GDM1 (cell line): ENCODE measurements around the gene VAT1.
A peak's percentile ranks its signal among the peaks of the same experiment; 100 is the strongest.
"Not testable (repeated sequence)": the region's sequence is repeated elsewhere in the genome, so short reads cannot be mapped to it uniquely, and the experiment has no call there.

Experiments used
- DNase-seq: peaks from one replicate; lab custom pipeline; 2025; lab: John Stamatoyannopoulos, UW

VAT1 gene

DNA sequence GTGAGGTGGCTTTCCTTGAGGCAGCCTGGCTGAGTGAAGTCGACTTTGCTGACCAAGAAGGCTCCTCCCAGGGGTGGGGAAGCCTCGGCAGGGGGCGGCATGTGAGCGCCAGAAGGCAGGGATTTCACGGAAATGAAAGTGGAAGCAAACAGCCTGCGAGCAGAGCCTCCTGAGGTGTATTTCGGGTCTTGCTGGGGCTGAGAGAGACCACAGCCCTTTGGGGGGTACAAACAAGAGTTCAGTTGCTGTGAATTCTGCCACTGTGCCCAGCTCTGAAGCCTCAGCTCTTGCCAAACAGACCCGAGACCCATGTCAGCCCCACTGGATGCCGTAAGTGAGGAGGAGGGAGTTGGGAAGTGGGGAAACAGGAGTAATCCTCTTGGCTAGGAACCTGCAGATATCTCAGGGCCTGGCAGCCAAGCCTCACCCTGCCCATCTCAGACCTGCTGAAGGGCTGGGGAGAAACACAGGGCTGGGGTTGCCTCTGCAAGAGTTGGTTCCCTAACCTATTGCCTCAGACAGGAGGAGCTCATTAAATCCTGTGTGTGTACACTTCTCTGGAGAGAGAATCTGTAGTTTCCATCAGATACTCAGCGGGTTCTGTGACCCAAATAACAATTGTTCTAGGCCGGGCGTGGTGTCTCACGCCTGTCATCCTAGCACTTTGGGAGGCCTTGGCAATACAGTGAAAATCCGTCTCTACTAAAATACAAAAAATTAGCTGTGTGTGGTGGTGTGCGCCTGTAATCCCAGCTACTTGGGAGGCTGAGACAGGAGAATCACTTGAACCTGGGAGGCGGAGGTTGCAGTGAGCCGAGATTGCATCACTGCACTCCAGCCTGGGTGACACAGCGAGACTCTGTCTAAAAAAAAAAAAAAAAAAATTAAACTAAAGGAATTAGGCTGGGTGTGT lies 15.3 kb downstream of the VAT1 start, which contains the start of gene IFI35:
Gene IFI35, plus strand, starts transcription at position 146 of the 913 bp plus-strand sequence. Its CDS starts 164 bp downstream, at position 310.
- peak; percentile 70 for DNase-seq

DNA sequence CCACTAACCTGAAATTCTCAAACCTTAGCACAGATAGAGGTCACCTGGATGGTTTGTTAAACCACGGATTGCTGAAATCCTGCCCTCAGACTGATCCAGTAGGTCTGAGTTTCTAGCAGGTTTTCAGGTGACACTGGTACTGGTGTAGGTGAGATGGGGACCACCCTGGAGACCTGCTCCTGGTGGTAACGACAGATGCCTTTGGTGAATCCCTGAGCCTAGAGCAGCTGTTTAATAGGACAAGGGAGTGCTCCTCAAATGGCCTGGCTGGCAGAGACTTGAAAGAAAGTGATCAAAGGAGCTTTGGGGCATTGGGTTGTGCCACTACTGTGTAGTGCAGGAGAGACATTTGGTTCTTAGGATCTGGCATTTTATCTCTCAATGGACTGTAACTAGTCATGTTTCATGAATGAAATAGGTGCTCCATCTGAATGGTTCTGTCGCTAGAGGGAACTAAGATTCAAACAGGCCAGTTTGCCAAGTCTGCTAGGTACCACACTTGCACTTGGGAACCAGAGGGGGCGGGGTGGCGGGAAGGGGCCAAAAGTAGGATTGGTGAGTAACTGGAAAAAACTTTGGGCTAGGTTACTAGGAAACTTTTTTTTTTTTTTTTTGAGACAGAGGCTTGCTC lies 18.5 kb downstream of the VAT1 start:
- DNase-seq, result no peak

DNA sequence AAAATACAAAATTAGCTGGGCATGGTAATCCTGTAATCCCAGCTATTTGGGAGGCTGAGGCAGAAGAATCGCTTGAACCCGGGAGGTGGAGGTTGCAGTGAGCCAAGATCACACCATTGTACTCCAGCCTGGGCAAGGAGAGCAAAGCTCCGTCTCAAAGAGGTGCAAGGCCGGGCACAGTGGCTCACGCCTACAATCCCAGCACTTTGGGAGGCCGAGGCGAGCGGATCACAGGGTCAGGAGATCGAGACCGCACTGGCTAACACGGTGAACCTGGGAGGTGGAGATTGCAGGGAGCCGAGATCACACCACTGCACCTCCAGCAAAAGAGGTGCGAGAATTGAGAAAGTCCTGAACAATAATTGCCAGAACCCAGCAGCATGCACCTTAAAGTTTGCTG lies 21.3 kb downstream of the VAT1 start:
- DNase-seq, result not testable (repeated sequence)

DNA sequence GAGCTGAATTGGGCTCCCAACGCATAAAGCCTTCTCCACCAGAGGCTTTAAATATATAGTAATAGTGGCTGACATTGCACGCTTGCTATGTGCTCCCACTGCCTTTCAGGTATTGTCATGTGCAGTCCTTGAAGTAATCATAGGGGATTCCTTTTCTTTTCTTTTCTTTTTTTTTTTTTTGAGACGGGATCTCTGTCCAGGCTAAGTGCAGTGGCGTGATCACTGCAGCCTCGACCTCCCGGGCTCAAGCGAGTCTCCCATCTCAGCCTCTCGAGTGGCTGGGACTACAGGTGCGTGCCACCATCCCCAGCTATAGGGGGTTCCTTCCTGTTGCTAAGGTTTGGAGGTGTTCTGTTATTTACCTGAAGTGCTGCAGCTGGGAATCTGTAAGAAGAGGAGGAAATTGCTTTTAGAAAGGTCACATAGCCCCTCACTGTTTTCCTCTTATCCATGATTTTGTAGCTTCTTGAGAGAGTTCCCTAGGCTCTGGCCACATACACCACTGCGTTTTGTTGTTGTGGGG lies 23.1 kb downstream of the VAT1 start:
- no peak for DNase-seq

DNA sequence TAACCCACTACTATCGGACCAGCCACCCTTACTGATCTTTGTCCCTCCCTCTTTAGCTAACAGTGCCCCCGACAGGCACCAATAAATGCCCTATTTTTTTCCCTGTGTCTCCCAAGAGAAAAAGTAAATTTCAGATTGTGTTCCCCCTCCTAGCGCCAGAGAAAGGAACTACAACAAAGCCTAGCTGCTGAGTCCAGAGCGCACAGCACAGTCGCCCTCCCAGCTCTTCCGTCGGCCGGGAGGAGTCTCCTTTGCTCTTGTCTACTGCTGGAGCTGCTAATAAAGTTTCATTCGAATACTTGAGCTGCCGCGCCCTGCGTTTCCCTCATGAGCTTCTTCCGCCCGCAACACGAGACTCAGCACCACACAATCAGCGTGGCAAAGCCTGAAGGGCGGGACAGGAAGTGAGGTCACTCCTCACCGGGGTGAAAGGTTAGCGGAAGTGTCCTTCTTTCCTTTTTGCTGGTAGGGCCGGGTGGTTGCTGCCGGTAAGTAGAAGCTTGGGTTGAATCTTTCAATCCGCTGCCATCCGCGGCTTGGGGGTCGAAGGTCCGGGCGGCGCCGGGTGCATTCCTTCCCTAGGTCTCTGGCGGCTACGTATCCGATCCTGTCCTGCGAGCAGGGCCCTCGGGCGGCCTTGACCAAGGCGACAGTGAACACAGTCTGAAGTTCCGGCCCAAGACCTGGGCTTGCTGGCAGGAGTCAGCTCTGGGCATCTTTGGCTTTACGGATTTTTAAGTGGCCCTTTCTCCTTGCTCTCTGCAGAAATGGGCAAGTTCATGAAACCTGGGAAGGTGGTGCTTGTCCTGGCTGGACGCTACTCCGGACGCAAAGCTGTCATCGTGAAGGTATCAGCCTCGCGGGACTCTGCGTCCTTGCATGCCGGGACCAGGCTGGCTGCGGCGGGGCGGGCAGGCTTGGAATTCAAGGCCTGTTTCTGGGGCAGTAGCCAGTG lies 23.9 kb downstream of the VAT1 start, which contains the start of gene RPL27:
Gene RPL27, plus strand, starts transcription at position 436 of the 955 bp plus-strand sequence. Its CDS starts 332 bp downstream, at position 768.
- peak; percentile 100 for DNase-seq

DNA sequence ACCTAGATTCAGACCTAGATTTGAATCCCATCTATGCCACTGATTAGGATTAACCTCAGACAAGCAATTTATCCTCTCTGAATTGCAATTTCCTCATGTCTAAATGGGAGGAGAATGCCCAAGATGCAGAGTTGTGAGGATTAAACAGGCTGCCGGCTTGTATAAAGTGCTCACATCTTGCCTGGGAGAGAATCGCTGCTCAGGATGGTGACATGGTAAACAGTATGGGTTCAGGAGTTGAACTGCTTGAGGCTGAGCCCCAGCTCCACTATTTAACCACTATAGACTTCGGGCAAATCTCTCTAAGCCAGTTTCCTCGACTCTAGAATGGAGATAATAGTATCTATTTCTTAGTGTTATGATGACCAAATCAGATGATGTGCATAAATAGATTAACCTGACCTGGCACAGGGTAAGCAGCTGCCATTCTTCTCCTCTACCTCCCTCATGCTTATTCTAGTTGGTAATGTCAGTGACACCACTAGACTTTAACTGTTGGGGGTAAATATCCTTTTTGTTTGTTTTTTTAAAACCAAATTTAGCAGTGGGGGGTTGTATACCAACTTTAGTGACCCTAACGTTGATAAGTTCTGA lies 24.7 kb downstream of the VAT1 start:
- DNase-seq, result no peak

DNA sequence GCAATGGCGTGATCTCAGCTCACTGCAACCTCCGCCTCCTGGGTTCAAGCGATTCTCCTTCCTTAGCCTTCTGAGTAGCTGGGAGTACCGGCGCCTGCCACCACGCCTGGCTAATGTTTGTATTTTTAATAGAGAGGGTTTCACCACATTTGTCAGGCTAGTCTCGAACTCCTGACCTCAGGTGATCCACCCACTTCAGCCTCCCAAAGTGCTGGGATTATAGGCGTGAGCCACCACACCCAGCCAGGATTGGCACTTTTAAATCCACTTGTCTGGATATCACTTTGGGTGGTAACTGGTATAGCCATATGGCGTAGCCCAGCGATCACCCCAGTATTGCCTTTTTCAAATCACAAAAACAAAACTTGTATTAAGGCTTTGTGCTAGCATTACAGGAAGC lies 28.3 kb downstream of the VAT1 start:
- not testable (repeated sequence) for DNase-seq

DNA sequence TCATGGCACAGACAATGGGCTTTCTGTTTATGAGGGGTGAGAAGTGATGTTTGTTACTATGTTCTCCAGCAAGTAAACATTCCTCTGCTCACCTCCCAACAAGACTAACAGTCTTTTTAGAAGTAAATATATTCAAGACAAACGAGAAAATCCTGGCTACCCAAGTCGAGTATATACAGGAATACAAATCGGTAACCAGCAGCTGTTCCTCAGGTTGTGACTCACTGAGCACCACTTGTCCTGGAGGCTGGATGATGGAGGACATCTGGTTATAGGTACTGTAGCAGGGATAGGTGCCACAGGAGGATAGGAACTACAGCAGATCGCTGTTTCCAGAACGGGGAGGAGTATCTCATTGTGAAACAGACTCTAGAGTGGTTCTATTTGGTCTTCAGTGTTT lies 29.3 kb downstream of the VAT1 start:
- DNase-seq, result no peak

DNA sequence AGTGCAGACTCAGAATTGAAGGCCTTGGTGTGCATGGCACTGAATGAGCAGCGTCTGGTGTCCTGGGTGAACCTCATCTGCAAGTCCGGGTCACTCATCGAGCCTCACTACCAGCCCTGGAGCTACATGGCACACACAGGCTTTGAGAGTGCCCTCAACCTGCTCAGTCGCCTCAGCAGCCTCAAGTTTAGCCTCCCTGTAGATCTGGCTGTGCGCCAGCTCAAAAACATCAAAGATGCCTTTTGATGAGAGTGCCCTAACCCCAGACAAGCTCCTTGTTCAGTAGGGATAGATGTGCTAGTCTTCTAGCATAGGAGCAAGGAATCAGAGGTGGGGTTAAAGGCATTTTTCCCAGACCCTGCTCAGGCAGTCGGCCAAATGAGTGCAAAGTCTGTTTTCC lies 30.7 kb downstream of the VAT1 start:
- no peak for DNase-seq

DNA sequence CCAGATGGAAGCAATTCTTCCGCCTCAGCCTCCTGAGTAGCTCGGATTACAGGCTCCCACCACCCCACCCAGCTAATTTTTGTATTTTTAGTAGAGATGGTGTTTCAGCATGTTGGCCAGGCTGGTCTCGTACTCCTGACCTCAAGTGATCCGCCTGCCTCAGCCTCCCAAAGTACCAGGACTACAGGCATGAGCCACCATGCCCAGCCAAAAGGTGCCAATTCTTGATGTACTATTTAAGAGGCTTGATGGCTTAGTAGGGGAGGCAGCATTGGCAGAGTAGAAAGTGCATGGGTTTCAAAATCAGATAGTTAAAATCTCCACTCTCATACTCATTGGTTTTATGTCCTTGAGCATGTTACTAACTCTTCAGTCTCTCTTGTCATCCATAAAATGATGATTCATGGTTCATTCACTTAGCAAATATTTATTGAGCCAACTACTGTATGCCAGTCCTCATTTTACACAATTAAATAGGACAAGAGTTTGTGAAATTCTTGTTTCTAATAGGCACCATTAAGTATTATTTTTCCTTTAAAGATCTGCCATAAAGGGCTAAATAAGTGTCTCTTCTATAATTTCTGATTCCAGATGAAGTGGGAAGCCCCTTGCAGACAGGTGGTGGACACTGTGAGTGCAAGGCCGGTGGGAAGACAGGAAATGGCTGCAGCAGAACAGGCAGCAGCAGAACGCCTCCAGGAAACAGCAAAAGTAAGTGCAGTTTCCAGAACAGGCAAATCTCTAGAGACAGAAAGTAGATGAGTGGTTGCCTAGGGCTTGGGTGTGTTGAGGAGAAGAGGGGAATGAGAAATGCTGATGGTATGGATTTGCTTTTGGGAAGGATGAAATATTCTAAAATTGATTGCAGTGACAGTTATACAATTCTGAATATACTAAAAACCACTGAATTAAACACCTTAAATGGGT lies 32.2 kb downstream of the VAT1 start:
- DNase-seq, result no peak

DNA sequence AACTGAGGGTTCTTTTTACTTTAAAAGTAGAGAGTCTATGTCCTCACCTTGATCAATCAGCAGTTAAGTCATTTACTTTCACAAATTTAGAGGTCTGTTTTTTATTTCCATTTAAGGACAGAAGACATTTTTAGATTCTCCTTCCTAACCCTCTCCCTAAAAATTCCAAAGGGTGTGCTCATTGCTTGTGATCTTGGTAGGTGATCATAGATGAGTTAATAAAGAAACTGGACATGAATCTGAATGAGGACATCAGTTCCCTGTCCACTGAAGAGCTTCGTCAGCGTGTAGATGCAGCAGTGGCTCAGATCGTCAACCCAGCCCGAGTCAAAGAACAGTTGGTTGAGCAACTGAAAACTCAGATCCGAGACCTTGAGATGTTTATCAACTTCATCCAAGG lies 33.0 kb downstream of the VAT1 start:
- no peak for DNase-seq

DNA sequence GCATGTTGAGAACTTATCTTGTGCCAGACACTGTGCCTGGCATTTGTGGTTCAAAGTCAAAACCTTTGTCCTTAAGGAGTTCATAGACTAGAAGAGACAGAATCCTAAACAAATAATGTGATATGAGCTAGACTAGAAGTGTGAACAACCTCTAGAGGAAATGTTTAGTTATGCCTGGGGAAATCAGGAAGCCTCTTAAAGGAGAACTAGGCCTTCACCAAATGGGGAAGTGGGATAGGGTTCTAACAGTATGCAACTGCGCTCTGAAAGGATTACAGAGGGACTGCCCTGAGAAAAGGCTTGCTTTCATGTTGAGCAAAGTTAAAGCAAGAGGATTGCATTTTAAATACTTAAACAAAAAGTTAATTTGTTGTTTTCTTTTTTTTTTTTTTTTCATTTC lies 37.0 kb downstream of the VAT1 start:
- DNase-seq, result peak; percentile 73

DNA sequence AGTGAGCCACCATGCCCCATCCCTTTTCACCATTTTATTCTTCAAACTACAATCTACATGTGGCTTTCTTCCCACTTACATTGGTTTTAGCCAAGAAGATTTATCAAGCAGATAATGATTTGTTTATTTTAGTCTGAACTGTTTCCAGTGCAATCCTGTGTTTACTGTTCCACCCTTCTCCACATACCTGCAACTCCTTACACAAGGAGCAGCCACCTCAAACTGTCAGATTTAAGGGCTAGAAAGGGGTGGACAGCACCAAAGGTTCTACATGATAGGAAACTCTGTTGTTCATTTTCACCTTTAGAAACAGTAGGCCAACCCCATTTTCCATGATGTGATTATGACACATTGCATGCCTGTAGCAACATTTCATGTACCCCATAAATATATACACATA lies 39.9 kb downstream of the VAT1 start:
- DNase-seq, result no peak

DNA sequence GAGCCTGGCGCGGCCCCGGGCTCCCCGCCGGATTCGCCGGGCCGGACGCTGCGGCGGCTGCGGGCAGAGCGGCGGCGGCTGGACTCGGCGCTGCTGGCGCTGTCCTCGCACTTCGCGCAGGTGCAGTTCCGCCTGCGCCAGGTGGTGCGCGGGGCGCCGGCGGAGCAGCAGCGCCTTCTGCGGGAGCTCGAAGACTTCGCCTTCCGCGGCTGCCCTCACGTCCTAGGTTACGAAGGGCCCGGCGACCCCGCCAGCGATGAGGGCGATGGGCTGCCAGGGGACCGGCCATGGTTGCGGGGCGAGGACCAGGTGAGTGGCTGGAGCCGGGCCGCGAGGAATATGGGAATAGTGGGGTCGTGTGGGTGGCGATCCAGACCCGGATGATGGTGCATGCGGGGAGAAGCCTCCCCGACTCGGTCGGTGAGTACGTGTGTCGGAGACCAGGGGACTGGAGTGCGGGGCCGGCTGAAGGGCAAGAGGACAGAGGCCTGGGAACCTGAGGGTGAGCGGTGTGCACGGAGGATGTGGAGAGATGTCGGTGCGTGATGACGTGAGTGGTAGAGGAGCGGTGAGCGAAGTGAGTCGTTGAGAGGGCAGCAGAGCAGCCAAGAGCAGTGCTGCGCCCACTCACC lies 41.3 kb downstream of the VAT1 start:
- DNase-seq, result peak; percentile 36

DNA sequence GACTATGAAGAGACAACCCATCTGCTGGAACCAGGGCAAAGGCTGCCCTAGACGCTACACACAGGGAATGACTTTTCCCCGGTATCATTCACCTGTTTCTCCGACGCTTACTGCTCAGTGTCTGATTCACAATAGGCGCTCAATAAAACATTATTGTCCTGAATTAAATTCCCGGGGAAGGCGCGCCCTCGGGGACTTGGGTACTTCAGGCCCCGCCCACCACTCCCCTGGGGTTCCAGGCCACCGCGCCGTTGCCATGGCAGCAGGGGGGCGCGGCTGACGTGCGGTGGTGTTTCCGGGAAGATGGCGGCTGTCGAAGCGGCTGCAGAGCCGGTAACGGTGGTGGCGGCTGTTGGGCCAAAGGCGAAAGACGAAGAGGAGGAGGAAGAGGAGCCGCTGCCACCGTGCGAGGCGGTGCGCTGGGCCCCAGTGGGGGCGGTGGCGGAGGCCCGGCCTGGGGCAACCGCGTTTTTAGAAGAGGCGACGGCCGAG lies 41.9 kb downstream of the VAT1 start, which contains the start of gene RUNDC1:
Gene RUNDC1, plus strand, starts transcription at position 292 of the 492 bp plus-strand sequence. Its CDS starts 12 bp downstream, at position 304.
- peak; percentile 79 for DNase-seq

DNA sequence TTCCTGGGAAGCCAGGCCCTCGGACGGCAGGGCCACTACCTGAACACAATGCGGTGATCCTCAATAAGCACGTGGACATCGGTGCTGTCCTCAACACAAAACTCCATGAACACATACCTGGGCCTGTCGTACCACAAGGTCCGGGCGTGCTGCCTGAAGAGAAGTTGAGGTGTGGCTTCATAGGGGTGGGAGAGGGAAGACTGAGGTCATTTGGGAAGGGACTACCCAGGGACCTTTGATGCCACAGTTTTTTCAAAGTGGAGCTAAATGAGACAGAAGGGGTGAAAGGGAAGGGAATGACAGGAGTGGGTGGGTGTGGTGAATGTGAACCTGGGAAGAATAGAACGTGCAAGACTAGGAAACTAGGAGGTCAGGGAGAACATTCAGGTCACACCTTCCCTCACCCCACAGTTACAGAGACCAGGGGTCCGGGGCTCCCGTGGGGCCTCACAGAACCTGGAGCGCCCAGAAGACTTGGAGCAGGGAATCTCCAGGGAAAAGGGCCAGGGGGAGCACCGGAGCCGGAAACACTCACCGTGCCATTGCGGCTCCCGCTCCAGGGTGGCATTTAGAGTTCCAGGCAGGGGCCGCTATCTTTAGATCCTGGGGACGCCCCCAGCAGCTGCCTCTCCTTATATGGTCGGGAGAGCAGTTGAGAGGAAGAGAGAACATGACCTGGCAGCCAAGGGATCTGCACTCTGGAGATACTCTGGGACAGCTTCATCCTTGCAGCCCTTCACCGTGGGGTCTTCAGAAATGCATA lies 42.5 kb downstream of the VAT1 start, which contains the start of gene PTGES3L:
Gene PTGES3L, minus strand, starts transcription at position 570 of the 763 bp plus-strand sequence. Its CDS starts 27 bp downstream, at position 543.
- peak; percentile 30 for DNase-seq

DNA sequence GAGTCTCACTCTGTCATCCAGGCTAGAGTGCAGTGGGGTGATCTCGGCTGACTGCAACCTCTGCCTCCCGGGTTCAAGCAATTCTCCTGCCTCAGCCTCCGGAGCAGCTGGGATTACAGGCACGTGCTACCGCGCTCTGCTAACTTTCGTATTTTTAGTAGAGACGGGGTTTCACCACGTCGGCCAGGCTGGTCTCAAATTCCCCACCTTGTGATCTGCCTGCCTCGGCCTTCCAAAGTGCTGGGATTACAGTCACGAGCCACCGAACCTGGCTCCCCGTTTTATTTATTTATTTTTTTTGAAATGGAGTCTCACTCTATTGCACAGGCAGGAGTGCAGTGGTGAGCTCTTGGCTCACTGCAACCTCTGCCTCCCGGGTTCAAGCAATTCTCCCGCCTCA lies 46.5 kb downstream of the VAT1 start:
- not testable (repeated sequence) for DNase-seq

DNA sequence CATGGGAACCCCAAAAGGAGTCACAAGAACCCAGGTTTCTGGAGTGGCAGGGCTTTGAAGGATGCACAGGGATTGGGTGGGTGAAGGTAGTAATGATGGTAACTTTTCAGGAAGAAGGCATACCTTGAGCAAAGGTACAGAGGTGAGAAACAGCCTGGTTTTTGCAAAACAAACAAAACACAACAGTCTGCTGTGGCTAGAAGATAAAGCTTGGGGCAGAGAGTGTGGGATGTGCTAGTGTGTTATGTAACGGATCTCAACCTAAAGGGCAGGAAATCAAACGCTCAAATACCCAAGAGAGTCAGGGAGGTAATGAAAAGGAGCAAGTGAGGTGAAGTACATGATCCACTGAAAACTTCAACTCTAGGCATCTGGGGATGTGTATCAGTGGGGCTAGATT lies 46.9 kb downstream of the VAT1 start:
- no peak for DNase-seq
